ENCODE measurements around the gene MAGI1. TPM values are rescaled to one million over a fixed set of nuclear protein-coding genes. Genes with fewer than 3 reads are reported as not detected.

Gene MAGI1
- polyA plus RNA-seq, 1 of the 3 experiments (the other 2 are of a cell fraction), result 10.3 TPM

- no peak for TF ChIP-seq PBX3 (IDR thresholded peaks at IDR 0.05)
- no peak for TF ChIP-seq MAX (IDR thresholded peaks at IDR 0.05; ENCODE audit: low read depth)
These were observed 226.8 kb downstream of the MAGI1 start (continued) for GRCh38 chr3:65811892-65812291.

GRCh38 chr3:65811086-65811761, 227.5 kb downstream of the MAGI1 start:
- peaks cover 21% of the 10 kb centered on the region for H3K79me2 ChIP-seq (ENCODE audit: insufficient read depth)
- peaks cover 0 to 2% of the 10 kb centered on the region in 2 experiments for H3K36me3 ChIP-seq (replicated peaks in 1 of 2; ENCODE audit: control insufficient read depth in 1 of 2, insufficient read depth in 2 of 2, low read length in 1 of 2)
- ChIA-PET CTCF (interaction anchor here (1.2 kb wide), 1 partner anchor 24 kb away, joined by 3 read pairs; no protein-coding TSS in a partner anchor), POLR2A (no interaction called here)
- no peak overlapping the region for H2AFZ ChIP-seq (ENCODE audit: low read depth)
- 91% methylated on average over 4 of the region's 4 CpGs for WGBS (ENCODE audit: low lambda C conversion rate)
- no peaks in the 10 kb centered on the region; the same call in 1 of the 2 replicates for H4K20me1 ChIP-seq (ENCODE audit: insufficient read depth)
- no peaks in the 10 kb centered on the region for H3K9me2 ChIP-seq
- H3K27ac ChIP-seq (ENCODE audit: low read depth in 2 of 2, low read length in 1 of 2), result no peak overlapping the region
- H3F3A ChIP-seq (replicated peaks; ENCODE audit: insufficient read depth), result no peaks in the 10 kb centered on the region
- H3K9ac ChIP-seq, result no peak overlapping the region
- no peak for DNase-seq
- no peaks in the 10 kb centered on the region for H3K27me3 ChIP-seq (ENCODE audit: insufficient read depth)
- 0 out of 2 replicates have a peak, but pooled peaks cover 7% of the 10 kb centered on the region for H3K9me3 ChIP-seq
- peaks cover 0 to 12% of the 10 kb centered on the region in 2 experiments; a peak in 1 of 4 replicates for H3K4me1 ChIP-seq (ENCODE audit: control insufficient read depth in 1 of 2, insufficient read depth in 2 of 2, low read depth in 1 of 2, low read length in 1 of 2)
- H3K4me3 ChIP-seq (ENCODE audit: low read depth in 2 of 2, low read length in 1 of 2), result no peak overlapping the region
- no peak overlapping the region for H3K4me2 ChIP-seq
- TF ChIP-seq RXRA (IDR thresholded peaks at IDR 0.05; ENCODE audit: borderline replicate concordance, low read depth), result no peak
- TF ChIP-seq FOXJ3 (CRISPR knock-in tag; IDR thresholded peaks at IDR 0.05), result no peak
- no peak for TF ChIP-seq PBX3 (IDR thresholded peaks at IDR 0.05)
- TF ChIP-seq ELF1 (IDR thresholded peaks at IDR 0.05), result no peak

- Histone ChIP-seq H3K27me3 (ENCODE audit: insufficient read depth) (no peaks in the 10 kb centered on the region), H3K79me2 (ENCODE audit: insufficient read depth) (peaks cover 22% of the 10 kb centered on the region), H3K27ac (ENCODE audit: low read depth in 2 of 2, low read length in 1 of 2) (no peak overlapping the region), H2AFZ (ENCODE audit: low read depth) (no peak overlapping the region), H3K9ac (no peak overlapping the region), H3K4me3 (ENCODE audit: low read depth in 2 of 2, low read length in 1 of 2) (no peak overlapping the region), H3K4me1 (ENCODE audit: control insufficient read depth in 1 of 2, insufficient read depth in 2 of 2, low read depth in 1 of 2, low read length in 1 of 2) (peaks cover 0 to 12% of the 10 kb centered on the region in 2 experiments; a peak in 1 of 4 replicates), H3K4me2 (no peak overlapping the region), H3F3A (replicated peaks; ENCODE audit: insufficient read depth) (no peaks in the 10 kb centered on the region), H3K9me2 (no peaks in the 10 kb centered on the region), H4K20me1 (ENCODE audit: insufficient read depth) (no peaks in the 10 kb centered on the region; the same call in 1 of the 2 replicates), H3K36me3 (replicated peaks in 1 of 2; ENCODE audit: control insufficient read depth in 1 of 2, insufficient read depth in 2 of 2, low read length in 1 of 2) (peaks cover 0 to 6% of the 10 kb centered on the region in 2 experiments), H3K9me3 (0 out of 2 replicates have a peak, but pooled peaks cover 7% of the 10 kb centered on the region)
- TF ChIP-seq USF1 (IDR thresholded peaks at IDR 0.05; ENCODE audit: borderline replicate concordance, low read depth) (no peak), NRF1 (IDR thresholded peaks at IDR 0.05; ENCODE audit: low read depth, low read length) (no peak), ZBTB33 (IDR thresholded peaks at IDR 0.05; ENCODE audit: borderline replicate concordance, low read depth) (no peak), YY1 (IDR thresholded peaks at IDR 0.05; ENCODE audit: low read depth) (no peak), ELF1 (IDR thresholded peaks at IDR 0.05) (no peak), NFIC (IDR thresholded peaks at IDR 0.05; ENCODE audit: borderline replicate concordance) (no peak), RXRA (IDR thresholded peaks at IDR 0.05; ENCODE audit: borderline replicate concordance, low read depth) (no peak), SIN3A (IDR thresholded peaks at IDR 0.05; ENCODE audit: borderline replicate concordance, low read depth, low read length) (no peak), FOXM1 (IDR thresholded peaks at IDR 0.05; ENCODE audit: low read depth) (no peak), MAX (IDR thresholded peaks at IDR 0.05; ENCODE audit: low read depth) (no peak), FOSL2 (IDR thresholded peaks at IDR 0.05; ENCODE audit: borderline replicate concordance, low read depth) (no peak), RFX5 (IDR thresholded peaks at IDR 0.05; ENCODE audit: low read length) (no peak), CHD2 (IDR thresholded peaks at IDR 0.05; ENCODE audit: low read length, partially characterized antibody) (no peak), JUND (IDR thresholded peaks at IDR 0.05) (no peak), MXI1 (IDR thresholded peaks at IDR 0.05; ENCODE audit: low read depth, low read length) (no peak), RCOR1 (IDR thresholded peaks at IDR 0.05; ENCODE audit: low read length) (no peak)
- 94% methylated on average over 7 of the region's 7 CpGs for WGBS (ENCODE audit: low lambda C conversion rate)
- DNase-seq, result no peak
- ChIA-PET POLR2A (no interaction called here), CTCF (no interaction called here)
These were observed 228.4 kb downstream of the MAGI1 start for GRCh38 chr3:65810302-65810701.

Data from SK-N-SH (cell line).